Fibroblast of villous mesenchyme (primary cell): ENCODE results near the gene TCF12. TPM values are rescaled to one million over a fixed set of nuclear protein-coding genes. Genes with fewer than 3 reads are reported as not detected.

Experiments
- DNase-seq: peaks from one replicate; pipeline ENCODE4 v3.0.0-alpha.2; 2010; ENCODE audit warnings: low read depth
- H3K4me3 ChIP-seq: 2 replicates; pipeline ENCODE4 v1.5.1; 2011; ENCODE audit warnings: low read depth, mild to moderate bottlenecking, low read length
- total RNA-seq: library from RNA; depleted of rRNA; stranded (reverse); fragments of >200 nt; gene quantifications from 2 replicates; pipeline ENCODE4 v1.2.3, GENCODE V29; 2012
- TF ChIP-seq, protein P1 (sequence below): IDR thresholded peaks from 2 replicates; pipeline ENCODE4 v1.5.1; 2012; ENCODE audit warnings: low read depth, mild to moderate bottlenecking, low read length; ENCODE audit not compliant: insufficient read depth

Gene TCF12
- total RNA-seq, 1 donor, result 110 TPM

- no peak overlapping the region for H3K4me3 ChIP-seq
- TF ChIP-seq, protein P1, sequence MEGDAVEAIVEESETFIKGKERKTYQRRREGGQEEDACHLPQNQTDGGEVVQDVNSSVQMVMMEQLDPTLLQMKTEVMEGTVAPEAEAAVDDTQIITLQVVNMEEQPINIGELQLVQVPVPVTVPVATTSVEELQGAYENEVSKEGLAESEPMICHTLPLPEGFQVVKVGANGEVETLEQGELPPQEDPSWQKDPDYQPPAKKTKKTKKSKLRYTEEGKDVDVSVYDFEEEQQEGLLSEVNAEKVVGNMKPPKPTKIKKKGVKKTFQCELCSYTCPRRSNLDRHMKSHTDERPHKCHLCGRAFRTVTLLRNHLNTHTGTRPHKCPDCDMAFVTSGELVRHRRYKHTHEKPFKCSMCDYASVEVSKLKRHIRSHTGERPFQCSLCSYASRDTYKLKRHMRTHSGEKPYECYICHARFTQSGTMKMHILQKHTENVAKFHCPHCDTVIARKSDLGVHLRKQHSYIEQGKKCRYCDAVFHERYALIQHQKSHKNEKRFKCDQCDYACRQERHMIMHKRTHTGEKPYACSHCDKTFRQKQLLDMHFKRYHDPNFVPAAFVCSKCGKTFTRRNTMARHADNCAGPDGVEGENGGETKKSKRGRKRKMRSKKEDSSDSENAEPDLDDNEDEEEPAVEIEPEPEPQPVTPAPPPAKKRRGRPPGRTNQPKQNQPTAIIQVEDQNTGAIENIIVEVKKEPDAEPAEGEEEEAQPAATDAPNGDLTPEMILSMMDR, result no peak
- DNase-seq, result no peak
These were observed 362.9 kb downstream of the TCF12 start for GRCh38 chr15:57281321-57281720.

DNA sequence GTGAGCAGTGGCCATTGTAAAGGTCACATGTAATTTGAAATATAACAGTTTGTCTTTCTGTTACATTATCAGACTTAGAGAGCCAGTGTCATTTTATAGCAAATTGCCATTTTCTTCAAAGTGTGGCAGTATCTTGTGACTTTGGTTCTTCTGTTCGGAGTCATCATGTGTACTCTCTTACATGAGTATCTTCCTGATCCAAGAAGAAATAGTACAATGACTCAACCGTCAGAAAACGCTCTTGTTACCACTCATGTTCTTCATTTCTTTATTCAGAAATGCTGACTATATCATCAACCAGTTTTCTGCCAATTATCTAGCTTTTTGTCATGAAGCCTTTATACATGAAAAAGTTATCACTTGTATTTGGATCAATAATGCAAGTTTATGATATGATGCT, 364.2 kb downstream of the TCF12 start:
- no peak for DNase-seq
- TF ChIP-seq, protein P1, result no peak
- H3K4me3 ChIP-seq, result no peak overlapping the region

GRCh38 chr15:57283774-57284503, 365.5 kb downstream of the TCF12 start:
- TF ChIP-seq, protein P1, result no peak
- DNase-seq, result peak; percentile 70
- H3K4me3 ChIP-seq, result no peak overlapping the region

DNA sequence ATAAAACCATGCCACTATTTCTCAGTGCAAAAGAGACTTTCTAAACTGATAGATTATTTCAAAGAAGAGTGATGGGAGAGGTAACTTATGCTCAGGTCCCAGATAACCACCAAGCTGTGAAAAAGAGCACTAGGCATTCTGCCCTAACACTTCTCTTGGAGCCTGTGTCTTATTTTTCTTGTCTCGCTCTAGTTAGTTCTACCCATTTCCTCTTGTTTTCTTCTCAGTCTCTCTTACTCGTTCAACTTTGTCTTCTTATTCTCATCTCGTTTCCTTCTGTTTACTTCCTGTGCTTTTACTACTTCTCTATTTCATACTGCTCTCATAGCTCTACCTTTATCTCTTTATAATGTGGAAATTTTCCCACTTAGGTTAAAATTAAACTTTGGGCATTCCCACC, 366.1 kb downstream of the TCF12 start:
- TF ChIP-seq, protein P1, result no peak

GRCh38 chr15:57285386-57285785, 366.9 kb downstream of the TCF12 start:
- no peak overlapping the region for H3K4me3 ChIP-seq
- DNase-seq, result no peak
- TF ChIP-seq, protein P1, result no peak

More for the DNA sequence above, 366.1 kb downstream of the TCF12 start:
- no peak overlapping the region for H3K4me3 ChIP-seq
- DNase-seq, result no peak

- no peak overlapping the region for H3K4me3 ChIP-seq
- no peak for DNase-seq
- TF ChIP-seq, protein P1, result no peak
These were observed 368.1 kb downstream of the TCF12 start for GRCh38 chr15:57286446-57287122.
